Duodenal mucosa (tissue), 2 donors: ENCODE results near the gene PPP2CA.
"Not testable (repeated sequence)": the region's sequence is repeated elsewhere in the genome, so short reads cannot be mapped to it uniquely, and the experiment has no call there.

ENCODE experiments used
- H3K27ac ChIP-seq: one replicate; pipeline ENCODE4 v1.7.0; 2013; ENCODE audit warnings: low read depth, low read length
- H3K27me3 ChIP-seq, 2 donors: one replicate each; pipeline ENCODE4 v1.7.0; 2013; ENCODE audit warnings: low read length in 2 of 2, control low read depth in 1 of 2; ENCODE audit not compliant: insufficient read depth in 2 of 2, control insufficient read depth in 1 of 2
- H3K36me3 ChIP-seq, 2 donors: one replicate each; pipeline ENCODE4 v1.7.0; 2013; ENCODE audit warnings: low read length in 2 of 2, control low read depth in 1 of 2; ENCODE audit not compliant: insufficient read depth in 2 of 2, control insufficient read depth in 1 of 2
- H3K4me1 ChIP-seq, 2 donors: one replicate each; pipeline ENCODE4 v1.7.0; 2013; ENCODE audit warnings: low read length in 2 of 2, control low read depth in 1 of 2; ENCODE audit not compliant: insufficient read depth in 2 of 2, control insufficient read depth in 1 of 2
- H3K4me3 ChIP-seq, 2 donors: one replicate each; pipeline ENCODE4 v1.7.0; 2013; ENCODE audit warnings: low read length in 2 of 2, low read depth in 1 of 2
- H3K9ac ChIP-seq, 2 donors: one replicate each; pipeline ENCODE4 v1.7.0; 2013; ENCODE audit warnings: low read length in 2 of 2, low read depth in 1 of 2
- H3K9me3 ChIP-seq, 2 donors: one replicate each; pipeline ENCODE4 v1.7.0; 2013; ENCODE audit warnings: low read length in 2 of 2, control low read depth in 1 of 2; ENCODE audit not compliant: control insufficient read depth in 1 of 2

The PPP2CA gene

GRCh38 chr5:134223406-134224248 is 2.2 kb downstream of the PPP2CA start:
- H3K27me3 ChIP-seq = no peaks in the 10 kb centered on the region
- H3K4me1 ChIP-seq = peaks cover 40 to 49% of the 10 kb centered on the region in 2 donors
- peak overlapping the region; percentile 18 for H3K27ac ChIP-seq
- no peaks in the 10 kb centered on the region for H3K9me3 ChIP-seq
- peaks cover 0 to 7% of the 10 kb centered on the region in 2 donors for H3K36me3 ChIP-seq
- H3K4me3 ChIP-seq = peak overlapping the region; percentile 91 to 94
- peak overlapping the region; percentile 97 to 99 for H3K9ac ChIP-seq

GRCh38 chr5:134221690-134222089 is 4.2 kb downstream of the PPP2CA start:
- H3K4me1 ChIP-seq = peaks cover 34 to 42% of the 10 kb centered on the region in 2 donors

DNA sequence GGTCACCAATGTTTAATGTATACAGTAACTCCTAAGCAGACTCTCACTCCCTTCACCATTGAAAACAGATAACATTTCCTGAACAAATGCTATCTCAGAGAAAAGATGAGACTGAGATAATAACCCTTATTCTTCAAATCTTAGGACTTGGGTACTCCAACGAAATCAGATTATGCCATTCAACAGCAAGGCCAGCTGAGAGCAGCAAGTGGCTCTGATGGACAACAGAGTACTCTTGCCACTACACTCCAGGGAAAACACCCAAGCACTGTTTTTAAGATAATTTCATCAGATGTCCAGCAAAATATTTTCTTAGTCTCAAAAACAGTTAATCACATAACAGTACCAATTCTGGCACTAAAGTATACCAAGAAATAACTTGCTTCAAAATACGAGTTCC is 10.1 kb downstream of the PPP2CA start:
- H3K4me1 ChIP-seq = peaks cover 9 to 17% of the 10 kb centered on the region in 2 donors
- no peak overlapping the region for H3K9ac ChIP-seq
- H3K36me3 ChIP-seq = peaks cover 0 to 4% of the 10 kb centered on the region in 2 donors
- peaks cover 0 to 7% of the 10 kb centered on the region in 2 donors for H3K9me3 ChIP-seq
- no peaks in the 10 kb centered on the region for H3K27me3 ChIP-seq
- no peak overlapping the region for H3K27ac ChIP-seq
- H3K4me3 ChIP-seq = no peak overlapping the region

More at GRCh38 chr5:134221690-134222089, 4.2 kb downstream of the PPP2CA start:
- not testable (repeated sequence) for H3K4me3 ChIP-seq, H3K36me3 ChIP-seq, H3K9ac ChIP-seq, H3K27me3 ChIP-seq, H3K27ac ChIP-seq, H3K9me3 ChIP-seq

DNA sequence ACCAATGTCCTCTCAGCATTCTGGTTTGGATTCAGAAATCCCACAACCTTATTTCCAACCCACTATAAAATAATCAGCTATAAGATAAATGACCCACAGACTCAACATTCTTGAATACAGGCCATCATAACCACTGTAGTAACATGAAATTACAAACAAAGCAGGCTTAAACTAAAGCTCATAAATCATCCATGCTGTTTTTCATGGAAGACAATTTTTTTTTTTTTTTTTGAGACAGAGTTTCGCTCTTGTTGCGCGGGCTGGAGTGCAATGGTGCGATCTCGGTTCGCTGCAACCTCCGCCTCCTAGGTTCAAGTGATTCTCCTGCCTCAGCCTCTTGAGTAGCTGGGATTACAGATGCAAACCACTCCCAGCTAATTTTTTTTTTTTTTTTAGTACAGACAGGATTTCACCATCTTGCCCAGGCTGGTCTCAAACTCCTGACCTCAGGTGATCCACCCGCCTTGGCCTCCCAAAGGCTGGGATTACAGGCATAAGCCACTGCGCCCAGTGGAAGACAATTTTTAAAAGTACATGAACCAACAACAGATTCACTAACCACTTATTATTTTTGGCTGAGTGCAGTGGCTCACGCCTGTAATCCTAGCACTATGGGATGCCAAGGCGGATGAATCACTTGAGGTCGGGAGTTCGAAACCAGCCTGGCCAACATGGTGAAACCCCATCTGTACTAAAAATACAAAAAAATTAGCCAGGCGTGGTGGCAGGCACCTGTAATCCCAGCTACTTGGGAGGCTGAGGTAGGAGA is 14.4 kb downstream of the PPP2CA start:
- H3K9me3 ChIP-seq, H3K4me3 ChIP-seq, H3K36me3 ChIP-seq, H3K27ac ChIP-seq, H3K9ac ChIP-seq, H3K4me1 ChIP-seq, H3K27me3 ChIP-seq: not testable (repeated sequence)

DNA sequence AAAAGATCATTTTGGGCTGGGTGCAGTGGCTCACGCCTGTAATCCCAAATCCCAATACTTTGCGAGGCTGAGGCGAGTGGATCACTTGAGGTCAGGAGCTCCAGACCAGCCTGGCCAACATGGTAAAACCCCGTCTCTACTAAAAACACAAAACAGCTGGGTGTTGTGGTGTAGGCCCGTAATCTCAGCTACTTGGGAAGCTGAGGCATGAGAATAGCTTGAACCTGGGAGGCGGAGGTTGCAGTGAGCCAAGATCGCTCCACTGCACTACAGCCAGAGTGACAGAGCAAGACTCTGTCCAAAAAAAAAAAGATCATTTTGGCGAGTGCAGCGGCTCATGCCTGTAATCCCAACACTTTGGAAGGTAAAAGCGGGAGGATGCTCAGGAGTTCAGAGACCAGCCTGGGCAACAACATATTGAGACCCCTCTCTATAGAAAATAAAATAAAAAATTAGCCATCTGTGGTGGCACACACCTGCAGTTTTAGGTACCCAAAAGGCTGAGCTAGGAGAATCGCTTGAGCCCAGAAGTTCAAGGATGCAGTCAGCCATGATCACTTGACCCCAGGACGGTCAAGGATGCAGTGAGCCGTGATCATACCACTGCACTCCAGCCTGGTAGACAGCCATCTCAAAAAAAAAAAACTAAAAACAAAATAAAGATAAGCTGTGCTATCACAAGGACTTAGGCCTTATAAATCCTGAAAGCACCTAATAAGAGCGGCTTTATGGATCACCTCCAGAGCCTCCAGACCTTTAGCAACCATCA is 16.2 kb downstream of the PPP2CA start:
- Histone ChIP-seq H3K9ac (no peak overlapping the region), H3K4me3 (no peak overlapping the region), H3K27ac (no peak overlapping the region)

DNA sequence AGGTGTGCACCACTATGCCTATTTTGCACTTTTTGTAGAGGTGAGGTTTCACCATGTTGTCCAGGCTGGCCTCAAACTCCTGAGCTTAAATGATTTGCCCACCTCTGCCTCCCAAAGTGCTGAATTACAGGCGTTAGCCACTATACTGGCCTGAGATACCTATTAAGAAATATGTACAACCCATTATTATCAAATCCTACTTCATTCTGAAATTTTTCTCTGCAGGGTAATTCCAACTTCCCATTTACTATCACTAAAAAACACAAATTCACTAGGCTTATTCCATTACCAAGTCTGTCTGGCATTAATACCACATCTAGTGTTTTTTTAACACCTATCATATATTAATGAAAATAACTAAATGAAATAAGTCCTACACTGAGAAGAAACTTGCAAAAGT is 18.2 kb downstream of the PPP2CA start:
- peaks cover 0 to 7% of the 10 kb centered on the region in 2 donors for H3K4me1 ChIP-seq
- no peaks in the 10 kb centered on the region for H3K27me3 ChIP-seq
- no peak overlapping the region for H3K27ac ChIP-seq
- no peak overlapping the region for H3K4me3 ChIP-seq
- H3K9me3 ChIP-seq = no peaks in the 10 kb centered on the region
- no peak overlapping the region for H3K9ac ChIP-seq
- peaks cover 6 to 22% of the 10 kb centered on the region in 2 donors for H3K36me3 ChIP-seq

More for the DNA sequence above, 16.2 kb downstream of the PPP2CA start:
- no peaks in the 10 kb centered on the region for H3K27me3 ChIP-seq
- H3K4me1 ChIP-seq = peaks cover 0 to 7% of the 10 kb centered on the region in 2 donors
- peaks cover 0 to 6% of the 10 kb centered on the region in 2 donors for H3K36me3 ChIP-seq
- peaks cover 0 to 7% of the 10 kb centered on the region in 2 donors for H3K9me3 ChIP-seq

DNA sequence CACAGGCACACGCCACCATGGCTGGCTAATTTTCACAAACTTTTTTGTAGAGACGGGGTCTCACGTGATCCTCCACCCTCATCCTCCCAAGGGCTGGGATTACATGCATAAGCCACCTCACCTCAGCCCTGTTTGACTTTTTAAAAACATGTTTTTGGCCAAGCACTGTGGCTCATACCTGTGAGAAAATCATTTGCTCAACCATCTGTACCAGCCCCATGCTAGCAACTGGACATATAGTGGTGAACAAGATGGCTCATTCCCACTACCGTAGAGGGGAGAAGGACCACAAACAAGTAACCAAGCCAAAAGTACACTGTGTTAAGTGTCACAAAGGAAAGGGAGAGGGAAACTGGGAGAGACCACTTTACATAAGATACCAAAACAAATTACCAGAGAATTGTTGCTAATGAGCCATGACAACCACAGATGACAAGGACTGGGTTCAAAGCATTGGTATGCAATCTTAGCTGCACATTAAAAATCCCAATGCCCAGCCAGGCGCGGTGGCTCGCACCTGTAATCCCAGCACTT is 19.2 kb downstream of the PPP2CA start:
- H3K9me3 ChIP-seq = no peaks in the 10 kb centered on the region

DNA sequence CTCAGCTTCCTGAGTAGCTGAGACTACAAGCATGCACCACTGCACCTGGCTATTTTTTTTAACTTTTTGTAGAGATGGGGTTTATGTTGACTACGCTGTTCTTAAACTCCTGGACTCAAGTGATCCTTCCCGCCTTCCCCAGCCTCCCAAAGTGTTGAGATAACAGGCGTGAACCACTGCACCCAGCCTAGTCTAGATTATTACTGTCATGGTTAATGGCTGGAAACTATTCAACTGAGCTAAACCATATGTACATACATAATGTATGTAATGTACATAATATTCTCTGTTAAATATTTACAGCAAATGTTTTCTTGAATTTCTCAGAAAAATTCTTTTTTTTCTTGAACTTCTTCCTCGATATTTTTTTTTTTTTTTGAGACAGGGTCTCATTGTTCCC is 21.3 kb downstream of the PPP2CA start:
- Histone ChIP-seq H3K4me1 (peaks cover 0 to 7% of the 10 kb centered on the region in 2 donors), H3K4me3 (no peak overlapping the region), H3K36me3 (peaks cover 23 to 50% of the 10 kb centered on the region in 2 donors), H3K9ac (no peak overlapping the region), H3K27me3 (no peaks in the 10 kb centered on the region), H3K9me3 (no peaks in the 10 kb centered on the region), H3K27ac (no peak overlapping the region)

More for the DNA sequence above, 19.2 kb downstream of the PPP2CA start:
- Histone ChIP-seq H3K9ac (no peak overlapping the region), H3K27me3 (no peaks in the 10 kb centered on the region), H3K4me1 (peaks cover 0 to 7% of the 10 kb centered on the region in 2 donors), H3K27ac (no peak overlapping the region), H3K4me3 (no peak overlapping the region), H3K36me3 (peaks cover 6 to 30% of the 10 kb centered on the region in 2 donors)

DNA sequence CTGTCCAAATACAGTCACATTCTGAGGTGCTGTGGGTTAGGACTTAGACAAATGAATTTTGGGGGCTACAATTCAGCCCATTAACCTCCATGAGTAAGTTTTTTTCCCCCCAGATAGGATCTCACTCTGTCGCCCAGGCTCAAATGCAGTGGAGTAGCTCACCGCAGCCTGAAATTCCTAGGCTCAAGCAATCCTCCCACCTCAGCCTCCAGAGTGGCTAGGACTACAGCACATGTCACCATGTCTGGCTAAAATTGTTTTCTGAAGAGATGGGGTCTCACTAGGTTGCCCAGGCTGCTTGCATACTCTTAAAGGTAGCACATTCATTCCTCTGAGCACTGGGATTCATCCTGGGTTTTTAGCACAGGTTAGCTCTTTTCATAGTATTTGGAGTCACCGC is 22.2 kb downstream of the PPP2CA start:
- Histone ChIP-seq H3K27ac (no peak overlapping the region), H3K27me3 (no peaks in the 10 kb centered on the region), H3K4me1 (no peaks in the 10 kb centered on the region), H3K9ac (no peak overlapping the region), H3K4me3 (no peak overlapping the region), H3K36me3 (peaks cover 30 to 60% of the 10 kb centered on the region in 2 donors), H3K9me3 (no peaks in the 10 kb centered on the region)
